ENCODE measurements around the gene TMEM123. TPM values are rescaled to one million over a fixed set of nuclear protein-coding genes. Genes with fewer than 3 reads are reported as not detected.
A peak's percentile ranks its signal among the peaks of the same experiment; 100 is the strongest.

TMEM123 gene
- total and polyA plus RNA-seq, 2 of the 13 experiments (the other 11 are each of a cell fraction or from before 2014, with no cell fraction given), result 365 to 2,761 TPM

DNA sequence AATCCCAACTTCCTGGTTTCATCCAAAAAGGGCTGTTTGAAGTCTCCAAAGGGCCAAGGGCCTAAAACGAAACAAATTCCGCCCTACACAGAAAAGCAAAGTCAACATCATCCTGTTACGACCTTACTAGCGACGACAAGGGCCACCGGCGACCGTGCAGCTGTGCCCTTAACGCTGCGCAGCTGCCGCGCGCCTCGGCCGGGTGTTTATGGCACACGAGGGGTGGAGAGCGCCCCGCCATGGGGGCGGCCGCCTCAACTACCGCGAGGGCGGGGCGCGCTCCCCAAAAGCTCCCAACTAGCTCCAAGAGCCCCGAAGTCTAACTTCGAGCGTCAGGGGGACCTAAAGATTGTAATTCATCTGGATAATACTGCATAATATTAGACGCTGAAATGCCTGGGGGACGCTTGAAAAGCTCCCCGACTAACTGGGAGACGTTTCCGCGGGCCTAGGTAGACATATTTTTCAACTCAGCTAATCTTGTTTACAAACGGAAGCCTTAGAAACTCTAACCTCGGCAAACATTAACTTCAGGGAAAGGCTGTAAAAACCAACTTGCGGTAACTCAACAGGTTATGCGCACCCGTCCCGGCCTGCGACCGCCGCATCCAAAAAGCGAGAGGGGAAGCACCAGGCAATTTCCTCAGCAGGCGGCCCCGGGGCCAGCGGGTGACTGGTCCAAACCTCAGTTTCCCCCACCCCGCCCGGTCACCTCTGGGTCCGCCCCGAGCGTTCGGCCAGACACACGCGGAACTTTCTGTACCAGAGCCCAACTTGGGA lies 694 bp downstream of the TMEM123 start (continued):
- TF ChIP-seq RBFOX2 (IDR thresholded peaks at IDR 0.05; ENCODE audit: low read depth, low read length) (peak; percentile 92), AKAP8 (CRISPR knock-in tag; IDR thresholded peaks at IDR 0.05) (peak; percentile 70; the same call in 1 of the 2 replicates), ZNF567 (CRISPR knock-in tag; IDR thresholded peaks at IDR 0.05; ENCODE audit: borderline replicate concordance) (no peak), FLYWCH1 (CRISPR knock-in tag; IDR thresholded peaks at IDR 0.05) (no peak), ZSCAN12 (CRISPR knock-in tag; IDR thresholded peaks at IDR 0.05) (no peak), POLR2A (IDR thresholded peaks at IDR 0.05; ENCODE audit: insufficient read depth in 1 of 2, low read depth in 2 of 2, low read length in 2 of 2) (peak; percentile 49 to 82), ATF1 (CRISPR knock-in tag; IDR thresholded peaks at IDR 0.05) (no peak), RXRB (CRISPR knock-in tag; IDR thresholded peaks at IDR 0.05; ENCODE audit: borderline replicate concordance) (peak; percentile 82; the same call in 1 of the 2 replicates), EEA1 (CRISPR knock-in tag; IDR thresholded peaks at IDR 0.05; ENCODE audit: borderline replicate concordance) (no peak), ZSCAN31 (CRISPR knock-in tag; IDR thresholded peaks at IDR 0.05; ENCODE audit: low read depth) (peak; percentile 62; the same call in 1 of the 2 replicates), ATM (IDR thresholded peaks at IDR 0.05; ENCODE audit: borderline replicate concordance) (no peak), GZF1 (CRISPR knock-in tag; IDR thresholded peaks at IDR 0.05) (no peak), KLF9 (CRISPR knock-in tag; IDR thresholded peaks at IDR 0.05; ENCODE audit: low read depth) (no peak), ZNF570 (CRISPR knock-in tag; IDR thresholded peaks at IDR 0.05; ENCODE audit: borderline replicate concordance) (no peak), NR2F6 (IDR thresholded peaks at IDR 0.05) (peak; percentile 65), NR2F6 (CRISPR knock-in tag; IDR thresholded peaks at IDR 0.05) (peak; percentile 68), ZMAT3 (CRISPR knock-in tag; conservative IDR thresholded peaks at IDR 0.05) (0 out of 2 replicates have a peak, but pooled peaks have one; percentile 23), STAG1 (CRISPR knock-in tag; IDR thresholded peaks at IDR 0.05) (peak; percentile 34), BHLHE40 (IDR thresholded peaks at IDR 0.05; ENCODE audit: low read length) (peak; percentile 76), FOXM1 (CRISPR knock-in tag; IDR thresholded peaks at IDR 0.05) (no peak), SRSF9 (IDR thresholded peaks at IDR 0.05; ENCODE audit: borderline replicate concordance, insufficient read depth, low read depth, low read length, poor library complexity, severe bottlenecking) (no peak)
- TF ChIP-seq, protein P1, sequence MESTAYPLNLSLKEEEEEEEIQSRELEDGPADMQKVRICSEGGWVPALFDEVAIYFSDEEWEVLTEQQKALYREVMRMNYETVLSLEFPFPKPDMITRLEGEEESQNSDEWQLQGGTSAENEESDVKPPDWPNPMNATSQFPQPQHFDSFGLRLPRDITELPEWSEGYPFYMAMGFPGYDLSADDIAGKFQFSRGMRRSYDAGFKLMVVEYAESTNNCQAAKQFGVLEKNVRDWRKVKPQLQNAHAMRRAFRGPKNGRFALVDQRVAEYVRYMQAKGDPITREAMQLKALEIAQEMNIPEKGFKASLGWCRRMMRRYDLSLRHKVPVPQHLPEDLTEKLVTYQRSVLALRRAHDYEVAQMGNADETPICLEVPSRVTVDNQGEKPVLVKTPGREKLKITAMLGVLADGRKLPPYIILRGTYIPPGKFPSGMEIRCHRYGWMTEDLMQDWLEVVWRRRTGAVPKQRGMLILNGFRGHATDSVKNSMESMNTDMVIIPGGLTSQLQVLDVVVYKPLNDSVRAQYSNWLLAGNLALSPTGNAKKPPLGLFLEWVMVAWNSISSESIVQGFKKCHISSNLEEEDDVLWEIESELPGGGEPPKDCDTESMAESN (CRISPR knock-in tag; conservative IDR thresholded peaks at IDR 0.05), result peak; percentile 54
- TF ChIP-seq, protein P2, sequence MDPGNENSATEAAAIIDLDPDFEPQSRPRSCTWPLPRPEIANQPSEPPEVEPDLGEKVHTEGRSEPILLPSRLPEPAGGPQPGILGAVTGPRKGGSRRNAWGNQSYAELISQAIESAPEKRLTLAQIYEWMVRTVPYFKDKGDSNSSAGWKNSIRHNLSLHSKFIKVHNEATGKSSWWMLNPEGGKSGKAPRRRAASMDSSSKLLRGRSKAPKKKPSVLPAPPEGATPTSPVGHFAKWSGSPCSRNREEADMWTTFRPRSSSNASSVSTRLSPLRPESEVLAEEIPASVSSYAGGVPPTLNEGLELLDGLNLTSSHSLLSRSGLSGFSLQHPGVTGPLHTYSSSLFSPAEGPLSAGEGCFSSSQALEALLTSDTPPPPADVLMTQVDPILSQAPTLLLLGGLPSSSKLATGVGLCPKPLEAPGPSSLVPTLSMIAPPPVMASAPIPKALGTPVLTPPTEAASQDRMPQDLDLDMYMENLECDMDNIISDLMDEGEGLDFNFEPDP (CRISPR knock-in tag; conservative IDR thresholded peaks at IDR 0.05), result no peak
- TF ChIP-seq, protein P3, sequence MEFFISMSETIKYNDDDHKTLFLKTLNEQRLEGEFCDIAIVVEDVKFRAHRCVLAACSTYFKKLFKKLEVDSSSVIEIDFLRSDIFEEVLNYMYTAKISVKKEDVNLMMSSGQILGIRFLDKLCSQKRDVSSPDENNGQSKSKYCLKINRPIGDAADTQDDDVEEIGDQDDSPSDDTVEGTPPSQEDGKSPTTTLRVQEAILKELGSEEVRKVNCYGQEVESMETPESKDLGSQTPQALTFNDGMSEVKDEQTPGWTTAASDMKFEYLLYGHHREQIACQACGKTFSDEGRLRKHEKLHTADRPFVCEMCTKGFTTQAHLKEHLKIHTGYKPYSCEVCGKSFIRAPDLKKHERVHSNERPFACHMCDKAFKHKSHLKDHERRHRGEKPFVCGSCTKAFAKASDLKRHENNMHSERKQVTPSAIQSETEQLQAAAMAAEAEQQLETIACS (CRISPR knock-in tag; IDR thresholded peaks at IDR 0.05), result no peak
- TF ChIP-seq, protein P4, sequence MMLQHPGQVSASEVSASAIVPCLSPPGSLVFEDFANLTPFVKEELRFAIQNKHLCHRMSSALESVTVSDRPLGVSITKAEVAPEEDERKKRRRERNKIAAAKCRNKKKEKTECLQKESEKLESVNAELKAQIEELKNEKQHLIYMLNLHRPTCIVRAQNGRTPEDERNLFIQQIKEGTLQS (CRISPR knock-in tag; IDR thresholded peaks at IDR 0.05), result peak; percentile 24; the same call in 1 of the 2 replicates
- TF ChIP-seq, protein P5, sequence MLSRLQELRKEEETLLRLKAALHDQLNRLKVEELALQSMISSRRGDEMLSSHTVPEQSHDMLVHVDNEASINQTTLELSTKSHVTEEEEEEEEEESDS (CRISPR knock-in tag; IDR thresholded peaks at IDR 0.05; ENCODE audit: borderline replicate concordance), result no peak

Measured in HepG2 (cell line).